8988T (cell line): ENCODE results near the gene NBPF20.
"Not testable (repeated sequence)": the region's sequence is repeated elsewhere in the genome, so short reads cannot be mapped to it uniquely, and the experiment has no call there.

Source experiments
- DNase-seq: peaks from one replicate; pipeline ENCODE4 v3.0.0; 2011

NBPF20 gene

GRCh38 chr1:145429329-145429728 is 3.9 kb upstream of the NBPF20 start:
- not testable (repeated sequence) for DNase-seq

DNA sequence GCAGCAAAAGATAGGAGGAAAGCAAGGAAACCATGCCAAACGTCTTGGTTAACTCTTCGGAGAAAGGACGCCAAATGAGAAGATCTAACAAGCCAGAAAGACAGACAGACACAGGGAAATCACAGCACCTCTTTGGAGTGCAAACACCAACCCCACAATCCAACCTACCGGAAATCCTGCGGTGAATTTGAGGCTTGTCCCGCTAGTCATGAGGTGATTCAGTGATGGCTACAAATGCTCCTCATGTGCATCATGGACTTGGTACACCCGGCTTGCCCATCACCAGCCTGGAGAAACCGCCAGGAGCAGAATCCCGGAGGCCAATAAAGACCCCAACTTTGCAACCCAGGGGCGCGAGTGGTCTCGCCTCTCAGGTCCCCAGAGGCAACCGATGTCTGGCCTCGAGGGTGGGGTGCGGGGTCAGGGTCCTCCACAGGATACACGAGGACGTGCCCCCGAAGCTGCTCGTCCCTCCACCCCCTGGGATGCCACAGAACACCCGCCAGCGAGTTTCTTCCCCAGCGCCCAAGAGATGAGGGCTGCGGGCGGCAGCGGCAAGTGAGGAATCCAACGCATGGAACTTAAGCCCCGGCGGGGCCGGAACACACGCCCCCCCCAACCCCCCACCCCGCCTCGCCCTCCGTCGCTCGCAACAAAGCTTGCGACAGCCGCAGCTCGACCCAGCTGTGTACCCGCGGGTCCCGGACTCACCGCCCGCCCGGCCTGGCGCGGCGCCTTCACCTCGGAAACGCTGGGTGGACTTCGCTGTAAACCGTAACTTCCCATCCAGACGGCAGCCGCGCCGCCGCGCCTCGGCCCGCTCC is 579 bp downstream of the NBPF20 start:
- not testable (repeated sequence) for DNase-seq

DNA sequence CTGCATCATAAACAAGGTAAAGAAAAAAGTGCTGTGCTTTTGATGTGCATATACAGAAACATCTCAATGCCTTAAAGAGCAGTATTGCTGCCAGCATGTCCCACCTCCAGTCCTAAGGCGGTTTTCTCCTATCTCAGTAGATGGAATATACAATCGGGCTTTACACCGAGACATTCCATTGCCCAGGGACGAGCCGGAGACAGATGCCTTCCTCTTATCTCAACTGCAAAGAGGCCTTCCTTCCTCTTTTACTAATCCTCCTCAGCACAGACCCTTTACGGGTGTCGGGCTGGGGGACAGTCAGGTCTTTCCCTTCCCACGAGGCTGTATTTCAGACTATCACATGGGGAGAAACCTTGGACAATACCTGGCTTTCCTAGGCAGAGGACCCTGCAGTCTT is 10.3 kb downstream of the NBPF20 start:
- DNase-seq = not testable (repeated sequence)

- not testable (repeated sequence) for DNase-seq
These were observed 18.1 kb downstream of the NBPF20 start for GRCh38 chr1:145407266-145407665.

DNA sequence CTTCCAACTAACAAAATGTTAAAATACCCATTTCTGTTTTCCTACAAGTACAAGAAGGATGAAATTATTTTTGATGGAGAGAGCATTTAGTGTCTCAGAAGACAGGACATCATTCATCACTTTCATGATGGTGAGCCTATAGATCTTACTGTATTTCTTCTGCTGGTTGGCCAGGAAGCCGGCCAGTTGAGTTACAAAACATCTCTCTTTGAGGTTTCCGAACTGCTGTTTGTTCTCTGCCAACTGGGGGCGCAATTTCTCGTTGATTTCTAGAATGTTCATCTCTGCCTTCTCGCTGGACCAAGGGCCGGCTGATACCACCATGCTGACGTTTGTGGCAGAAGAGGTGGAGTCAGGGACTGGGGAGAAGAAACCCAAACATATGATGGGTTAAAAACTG is 20.5 kb downstream of the NBPF20 start:
- DNase-seq = not testable (repeated sequence)

- not testable (repeated sequence) for DNase-seq
These were observed 24.7 kb downstream of the NBPF20 start for GRCh38 chr1:145400701-145401100.
